Fibroblast of lung (primary cell): Measurements from ENCODE around the gene CHD2. TPM values are rescaled to one million over a fixed set of nuclear protein-coding genes. Genes with fewer than 3 reads are reported as not detected.

Experiments used
- DNase-seq, 2 donors: peaks; one replicate each; pipeline versions ENCODE4 v3.0.0 to v3.0.0-alpha.2; 2010; ENCODE audit warnings: low read depth in 2 of 2
- H2AFZ ChIP-seq: 2 replicates; pipeline ENCODE4 v1.5.1; 2012; ENCODE audit warnings: low read length, control low read depth, inconsistent platforms
- H3K27ac ChIP-seq: 2 replicates; pipeline ENCODE4 v1.5.1; 2011; ENCODE audit warnings: low read length, control low read depth; ENCODE audit not compliant: insufficient read depth
- H3K27me3 ChIP-seq: 2 replicates; pipeline ENCODE4 v1.5.1; 2011; ENCODE audit warnings: mild to moderate bottlenecking, low read length; ENCODE audit not compliant: control insufficient read depth, insufficient read depth
- H3K36me3 ChIP-seq: 2 replicates; pipeline ENCODE4 v1.5.1; 2011; ENCODE audit warnings: low read length; ENCODE audit not compliant: control insufficient read depth, insufficient read depth
- H3K4me1 ChIP-seq: 2 replicates; pipeline ENCODE4 v1.5.1; 2011; ENCODE audit warnings: low read length; ENCODE audit not compliant: control insufficient read depth, insufficient read depth; ENCODE audit errors: extremely low read depth
- H3K4me2 ChIP-seq: 2 replicates; pipeline ENCODE4 v1.5.1; 2011; ENCODE audit warnings: low read length, control low read depth; ENCODE audit not compliant: insufficient read depth; ENCODE audit errors: extremely low read depth
- H3K4me3 ChIP-seq, 4 experiments: fragments of 200-600 bp in 1 of 4; sonication (generic) in 1 of 4; replicated peaks in 1 of 4; 2 replicates each; pipeline ENCODE4 v1.5.1; 2011 to 2016; ENCODE audit warnings: low read length in 4 of 4, low read depth in 3 of 4, mild to moderate bottlenecking in 3 of 4, control low read depth in 2 of 4, inconsistent platforms in 1 of 4, mixed read lengths in 1 of 4; ENCODE audit not compliant: insufficient read depth in 1 of 4; ENCODE audit errors: control extremely low read depth in 1 of 4
- H3K79me2 ChIP-seq: 2 replicates; pipeline ENCODE4 v1.5.1; 2012; ENCODE audit warnings: mild to moderate bottlenecking, low read length, inconsistent platforms; ENCODE audit not compliant: control insufficient read depth, insufficient read depth
- H3K9ac ChIP-seq: 2 replicates; pipeline ENCODE4 v1.5.1; 2011; ENCODE audit warnings: mild to moderate bottlenecking, low read length, control low read depth; ENCODE audit not compliant: insufficient read depth
- H3K9me3 ChIP-seq: 2 replicates; pipeline ENCODE4 v1.5.1; 2012; ENCODE audit warnings: low read depth, low read length; ENCODE audit not compliant: control insufficient read depth, insufficient read depth
- H4K20me1 ChIP-seq: 2 replicates; pipeline ENCODE4 v1.5.1; 2011; ENCODE audit warnings: low read length; ENCODE audit not compliant: control insufficient read depth, insufficient read depth; ENCODE audit errors: extremely low read depth
- CTCF ChIP-seq, 2 donors: IDR thresholded peaks in 1 of 2; conservative IDR thresholded peaks in 1 of 2; 1 replicate in 1 of 2; 2 replicates in 1 of 2; pipeline ENCODE4 v1.5.1; 2011 to 2012; ENCODE audit warnings: low read length in 2 of 2, control low read depth in 1 of 2, inconsistent platforms in 1 of 2, low read depth in 1 of 2, mild to moderate bottlenecking in 1 of 2
- EZH2 ChIP-seq: IDR thresholded peaks from 2 replicates; pipeline ENCODE4 v1.5.1; 2012; ENCODE audit warnings: low read length, control low read depth, mild to moderate bottlenecking; ENCODE audit errors: missing control alignments
- polyA plus RNA-seq, 2 donors: library from polyadenylated mRNA; depleted of rRNA in 1 of 2; stranded (reverse) in 1 of 2; unstranded in 1 of 2; fragments of >200 nt; gene quantifications; 2 replicates each; pipeline ENCODE4 v1.2.1, GENCODE V29; 2011 to 2012; ENCODE audit warnings: missing spikeins in 1 of 2
- total RNA-seq: library from RNA; depleted of rRNA; stranded (reverse); fragments of >200 nt; gene quantifications from 2 replicates; pipeline ENCODE4 v1.2.1, GENCODE V29; 2014

CHD2 gene
- total and polyA plus RNA-seq, 2 donors (not counting 1 experiment from before 2014, with no cell fraction given), result 36.5 to 92.5 TPM

- no peaks in the 10 kb centered on the region for H3K9me3 ChIP-seq
- H3K4me3 ChIP-seq, result no peak overlapping the region
- TF ChIP-seq CTCF (conservative IDR thresholded peaks at IDR 0.05 in 1 of 2, IDR thresholded peaks at IDR 0.05 in 1 of 2; ENCODE audit: low read depth in 1 of 2, low read length in 2 of 2), result no peak
- no peak for TF ChIP-seq EZH2
- no peaks in the 10 kb centered on the region for H3K4me1 ChIP-seq
- DNase-seq, result no peak
- no peak overlapping the region for H3K4me2 ChIP-seq
- no peaks in the 10 kb centered on the region for H3K27me3 ChIP-seq
- peaks cover 98% of the 10 kb centered on the region for H3K79me2 ChIP-seq
- no peaks in the 10 kb centered on the region for H4K20me1 ChIP-seq
- H3K36me3 ChIP-seq, result peaks cover 4% of the 10 kb centered on the region
- no peak overlapping the region for H2AFZ ChIP-seq
- no peak overlapping the region for H3K9ac ChIP-seq
- no peak overlapping the region for H3K27ac ChIP-seq
Observed at GRCh38 chr15:92898988-92899582, 1.0 kb upstream of the CHD2 start.

- no peak for DNase-seq
- no peak overlapping the region for H3K9ac ChIP-seq
- peaks cover 3% of the 10 kb centered on the region for H3K36me3 ChIP-seq
- TF ChIP-seq EZH2, result no peak
- TF ChIP-seq CTCF (conservative IDR thresholded peaks at IDR 0.05 in 1 of 2, IDR thresholded peaks at IDR 0.05 in 1 of 2; ENCODE audit: low read depth in 1 of 2, low read length in 2 of 2), result peak; percentile 21 to 27
- H3K4me3 ChIP-seq, result peak overlapping the region in 2 of 4 experiments; percentile 67 to 97
- H3K4me2 ChIP-seq, result no peak overlapping the region
- H3K27me3 ChIP-seq, result no peaks in the 10 kb centered on the region
- H3K27ac ChIP-seq, result no peak overlapping the region
- peaks cover 95% of the 10 kb centered on the region for H3K79me2 ChIP-seq
- H3K9me3 ChIP-seq, result no peaks in the 10 kb centered on the region
- H3K4me1 ChIP-seq, result no peaks in the 10 kb centered on the region
- H4K20me1 ChIP-seq, result no peaks in the 10 kb centered on the region
- H2AFZ ChIP-seq, result no peak overlapping the region
Observed at GRCh38 chr15:92899601-92899947, 550 bp upstream of the CHD2 start.

GRCh38 chr15:92900731-92901071 lies 577 bp downstream of the CHD2 start:
- Histone ChIP-seq H3K27ac (peak overlapping the region; percentile 99), H4K20me1 (no peaks in the 10 kb centered on the region), H3K4me2 (peak overlapping the region; percentile 65), H3K4me1 (peaks cover 4% of the 10 kb centered on the region), H3K4me3 (peak overlapping the region; percentile 67 to 97 (median 77)), H2AFZ (no peak overlapping the region), H3K79me2 (peaks cover 95% of the 10 kb centered on the region), H3K27me3 (no peaks in the 10 kb centered on the region), H3K9ac (peak overlapping the region; percentile 89), H3K36me3 (peaks cover 1% of the 10 kb centered on the region), H3K9me3 (no peaks in the 10 kb centered on the region)
- DNase-seq, result peak in 1 of 2 donors; percentile 29
- TF ChIP-seq EZH2, result no peak
- TF ChIP-seq CTCF (conservative IDR thresholded peaks at IDR 0.05 in 1 of 2, IDR thresholded peaks at IDR 0.05 in 1 of 2; ENCODE audit: low read depth in 1 of 2, low read length in 2 of 2), result no peak
